ENCODE data around the gene PAGE2. TPM values are rescaled to one million over a fixed set of nuclear protein-coding genes. Genes with fewer than 3 reads are reported as not detected.
"Not testable (repeated sequence)": the region's sequence is repeated elsewhere in the genome, so short reads cannot be mapped to it uniquely, and the experiment has no call there.

PAGE2 gene
- total RNA-seq = not detected
- long read RNA-seq = 0 reads

GRCh38 chrX:55088795-55089489, at the start of gene PAGE2:
PAGE2 (plus strand) TSS chrX:55089018; CDS start chrX:55090021, 1,003 bp downstream.
- WGBS (ENCODE audit: insufficient coverage, low coverage, low lambda C conversion rate, missing lambda C conversion rate) = 82% methylated on average over 12 of the region's 30 CpGs
- TF ChIP-seq, protein P1, sequence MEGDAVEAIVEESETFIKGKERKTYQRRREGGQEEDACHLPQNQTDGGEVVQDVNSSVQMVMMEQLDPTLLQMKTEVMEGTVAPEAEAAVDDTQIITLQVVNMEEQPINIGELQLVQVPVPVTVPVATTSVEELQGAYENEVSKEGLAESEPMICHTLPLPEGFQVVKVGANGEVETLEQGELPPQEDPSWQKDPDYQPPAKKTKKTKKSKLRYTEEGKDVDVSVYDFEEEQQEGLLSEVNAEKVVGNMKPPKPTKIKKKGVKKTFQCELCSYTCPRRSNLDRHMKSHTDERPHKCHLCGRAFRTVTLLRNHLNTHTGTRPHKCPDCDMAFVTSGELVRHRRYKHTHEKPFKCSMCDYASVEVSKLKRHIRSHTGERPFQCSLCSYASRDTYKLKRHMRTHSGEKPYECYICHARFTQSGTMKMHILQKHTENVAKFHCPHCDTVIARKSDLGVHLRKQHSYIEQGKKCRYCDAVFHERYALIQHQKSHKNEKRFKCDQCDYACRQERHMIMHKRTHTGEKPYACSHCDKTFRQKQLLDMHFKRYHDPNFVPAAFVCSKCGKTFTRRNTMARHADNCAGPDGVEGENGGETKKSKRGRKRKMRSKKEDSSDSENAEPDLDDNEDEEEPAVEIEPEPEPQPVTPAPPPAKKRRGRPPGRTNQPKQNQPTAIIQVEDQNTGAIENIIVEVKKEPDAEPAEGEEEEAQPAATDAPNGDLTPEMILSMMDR (IDR thresholded peaks at IDR 0.05) = no peak
- TF ChIP-seq POLR2A (IDR thresholded peaks at IDR 0.05) = no peak
- intact Hi-C loops (cut with DNase I) = no loop called here

DNA sequence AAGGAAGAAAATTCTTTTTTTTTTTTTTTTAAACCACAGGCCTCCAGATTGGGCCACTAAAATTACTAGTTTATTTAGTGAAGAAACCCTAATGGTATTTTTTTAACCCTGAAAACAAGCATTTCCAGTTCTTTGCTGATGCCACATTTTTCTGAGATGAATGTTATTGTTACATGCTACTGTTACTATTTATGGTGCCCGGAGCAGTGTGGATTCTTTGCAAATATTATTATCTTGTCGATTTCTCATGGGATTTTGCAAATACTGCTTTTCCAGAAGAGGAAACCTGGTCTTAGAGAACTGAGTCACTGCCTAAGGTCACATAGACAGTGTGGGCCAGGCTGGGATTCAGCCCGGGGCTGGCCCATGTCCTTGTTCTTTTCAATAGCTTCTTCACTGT, 49.3 kb upstream of the PAGE2 start:
- H3K4me3 ChIP-seq = no peak overlapping the region
- H3K27me3 ChIP-seq = peaks cover 0 to 7% of the 10 kb centered on the region in 2 donors
- 66% methylated on average over 3 of the region's 3 CpGs for WGBS (ENCODE audit: insufficient coverage, low coverage, low lambda C conversion rate, missing lambda C conversion rate)
- no peak overlapping the region for H3K27ac ChIP-seq
- no peak for ATAC-seq
- no peaks in the 10 kb centered on the region for H3K9me3 ChIP-seq
- intact Hi-C loops (cut with DNase I) = no loop called here
- DNase-seq = no peak
- H3K36me3 ChIP-seq = no peaks in the 10 kb centered on the region
- no peaks in the 10 kb centered on the region for H3K4me1 ChIP-seq
- TF ChIP-seq, protein P1 (IDR thresholded peaks at IDR 0.05) = no peak
- TF ChIP-seq POLR2A (IDR thresholded peaks at IDR 0.05) = no peak

More at GRCh38 chrX:55088795-55089489, at the start of gene PAGE2:
- Histone ChIP-seq H3K4me3 (no peak within 1 kb of the TSS), H3K27me3 (no peaks in the 10 kb centered on the region), H3K4me1 (no peaks in the 10 kb centered on the region), H3K27ac (no peak within 1 kb of the TSS), H3K36me3 (no peaks in the 10 kb centered on the region), H3K9me3 (no peaks in the 10 kb centered on the region)
- ATAC-seq (no peak), DNase-seq (no peak)

- no CpG with 5 or more reads among the region's 6 CpGs for WGBS (ENCODE audit: insufficient coverage, low coverage, low lambda C conversion rate, missing lambda C conversion rate)
- no peak for DNase-seq
- H3K4me1 ChIP-seq = no peaks in the 10 kb centered on the region
These were observed 47.3 kb upstream of the PAGE2 start for GRCh38 chrX:55041514-55041913.

DNA sequence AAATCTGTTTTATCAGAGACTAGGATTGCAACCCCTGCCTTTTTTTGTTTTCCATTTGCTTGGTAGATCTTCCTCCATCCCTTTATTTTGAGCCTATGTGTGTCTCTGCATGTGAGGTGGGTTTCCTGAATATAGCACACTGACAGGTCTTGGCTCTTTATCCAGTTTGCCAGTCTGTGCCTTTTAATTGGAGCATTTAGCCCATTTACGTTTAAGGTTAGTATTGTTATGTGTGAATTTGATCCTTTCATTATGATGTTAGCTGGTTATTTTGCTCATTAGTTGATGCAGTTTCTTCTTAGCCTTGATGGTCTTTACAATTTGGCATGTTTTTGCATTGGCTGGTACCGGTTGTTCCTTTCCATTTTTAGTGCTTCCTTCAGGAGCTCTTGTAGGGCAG, 38.2 kb upstream of the PAGE2 start:
- 58% methylated on average over 2 of the region's 2 CpGs for WGBS (ENCODE audit: insufficient coverage, low coverage, low lambda C conversion rate, missing lambda C conversion rate)
- H3K36me3 ChIP-seq = not testable (repeated sequence)
- intact Hi-C loops (cut with DNase I) = loop anchor here in 1 of 2 donors (10.0 kb wide), 1 partner anchor 156 kb away; no protein-coding TSS in a partner anchor

More at GRCh38 chrX:55041514-55041913, 47.3 kb upstream of the PAGE2 start:
- TF ChIP-seq POLR2A (IDR thresholded peaks at IDR 0.05) = no peak
- TF ChIP-seq, protein P1 (IDR thresholded peaks at IDR 0.05) = no peak
- no peak overlapping the region for H3K4me3 ChIP-seq
- no peak overlapping the region for H3K27ac ChIP-seq
- intact Hi-C loops (cut with DNase I) = no loop called here
- H3K36me3 ChIP-seq = no peaks in the 10 kb centered on the region
- no peaks in the 10 kb centered on the region for H3K9me3 ChIP-seq
- no peak for ATAC-seq
- H3K27me3 ChIP-seq = peaks cover 0 to 7% of the 10 kb centered on the region in 2 donors

More for the DNA sequence above, 38.2 kb upstream of the PAGE2 start:
- ATAC-seq, H3K4me3 ChIP-seq, H3K27ac ChIP-seq, H3K27me3 ChIP-seq, H3K9me3 ChIP-seq, DNase-seq, H3K4me1 ChIP-seq: not testable (repeated sequence)
